Thoracic aorta (tissue), 2 donors: ENCODE measurements around the gene JADE3. TPM values are rescaled to one million over a fixed set of nuclear protein-coding genes. Genes with fewer than 3 reads are reported as not detected.

Experiments used
- ATAC-seq: fragments of 150-250 bp; one replicate; pipeline ENCODE4 v1.8.0; 2017; ENCODE audit warnings: low read depth; ENCODE audit not compliant: insufficient number of reproducible peaks, low FRiP score
- DNase-seq: peaks from one replicate; pipeline ENCODE4 v3.0.0-alpha.2; 2020; ENCODE audit warnings: low spot score
- H3K27ac ChIP-seq, 2 donors: fragments of 200-600 bp; sonication (generic); 1 replicate in 1 of 2; 2 replicates in 1 of 2; pipeline ENCODE4 v1.5.1; 2016; ENCODE audit warnings: mild to moderate bottlenecking in 2 of 2, moderate library complexity in 2 of 2
- H3K27me3 ChIP-seq: fragments of 200-600 bp; sonication (generic); replicated peaks from 2 replicates; pipeline ENCODE4 v1.6.0; 2016; ENCODE audit warnings: mild to moderate bottlenecking; ENCODE audit not compliant: insufficient read depth
- H3K36me3 ChIP-seq: fragments of 200-600 bp; sonication (generic); one replicate; pipeline ENCODE4 v1.5.1; 2016
- H3K4me1 ChIP-seq, 2 donors: fragments of 200-600 bp; sonication (generic); 1 replicate in 1 of 2; 2 replicates in 1 of 2; pipeline versions ENCODE4 v1.5.1 to v1.6.0; 2016; ENCODE audit warnings: low read depth in 2 of 2, mild to moderate bottlenecking in 1 of 2; ENCODE audit not compliant: control insufficient read depth in 1 of 2
- H3K4me3 ChIP-seq: fragments of 200-600 bp; sonication (generic); 2 replicates; pipeline ENCODE4 v1.5.1; 2016; ENCODE audit warnings: mild to moderate bottlenecking
- H3K9me3 ChIP-seq: fragments of 200-600 bp; sonication (generic); 2 replicates; pipeline ENCODE4 v1.5.1; 2016
- CTCF ChIP-seq: fragments of 200-600 bp; sonication (generic); IDR thresholded peaks from one replicate; pipeline ENCODE4 v1.5.1; 2019; ENCODE audit warnings: antibody characterized with exemption
- total RNA-seq, 2 donors: library from RNA; depleted of rRNA; stranded (reverse); fragments of >200 nt; gene quantifications; one replicate each; pipeline versions ENCODE4 v1.1.0 to v1.2.3, GENCODE V29; 2016

JADE3 gene
- total RNA-seq, 2 donors from 2014 or later = 3.7 to 5.2 TPM

DNA sequence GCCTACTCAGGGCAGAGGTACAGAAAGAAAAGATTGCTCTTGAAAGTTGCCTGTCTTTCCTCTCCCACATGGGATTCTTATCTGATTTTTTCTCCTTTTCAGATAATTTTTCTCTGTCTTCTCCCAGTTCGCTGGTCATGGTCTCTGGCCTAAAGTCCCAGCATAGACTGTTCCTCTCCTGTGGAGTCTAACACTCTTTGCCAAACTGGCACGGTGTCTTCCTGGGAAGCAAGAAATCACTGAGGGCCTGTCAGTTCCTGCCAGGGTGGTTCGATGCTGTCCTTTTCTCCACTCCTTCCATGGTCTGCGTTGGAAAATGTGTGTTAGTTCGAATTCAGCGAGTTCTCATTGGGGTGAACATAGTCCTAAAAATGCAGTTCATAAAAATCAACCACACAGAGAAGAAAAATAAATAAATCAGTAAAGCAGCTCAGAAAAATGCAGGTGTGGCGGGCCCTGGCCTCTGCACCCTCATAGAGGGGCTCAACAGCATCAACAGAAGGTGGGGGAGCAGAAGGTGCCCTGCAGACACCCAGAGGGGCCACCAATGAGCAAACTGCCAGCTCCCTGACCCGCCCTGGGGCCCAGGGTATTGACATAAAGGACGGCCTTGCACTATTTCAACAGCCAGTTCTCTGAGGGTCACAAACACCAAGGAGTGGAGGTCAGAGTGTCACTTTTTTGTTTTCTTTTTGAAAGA, 168.1 kb downstream of the JADE3 start:
- Histone ChIP-seq H3K4me1 (peaks cover 0 to 6% of the 10 kb centered on the region in 2 donors), H3K4me3 (peak overlapping the region; percentile 5), H3K9me3 (no peaks in the 10 kb centered on the region), H3K36me3 (no peaks in the 10 kb centered on the region), H3K27me3 (no peaks in the 10 kb centered on the region), H3K27ac (peak overlapping the region in 1 of 2 donors; percentile 44)
- ATAC-seq = no peak
- TF ChIP-seq CTCF = no peak
- DNase-seq = no peak

DNA sequence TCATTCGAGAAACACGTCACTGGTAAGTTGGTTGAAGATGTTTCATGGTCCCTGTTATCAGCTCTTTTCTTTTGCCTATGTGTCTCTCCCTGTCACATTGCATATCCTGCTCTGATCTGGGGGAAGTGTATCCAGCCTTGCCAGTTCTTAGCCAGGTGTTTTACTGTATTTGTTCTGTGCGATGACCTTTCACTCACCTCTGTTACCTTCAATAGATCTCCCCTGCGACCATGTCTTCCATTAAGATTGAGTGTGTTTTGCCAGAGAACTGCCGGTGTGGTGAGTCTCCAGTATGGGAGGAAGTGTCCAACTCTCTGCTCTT, 168.7 kb downstream of the JADE3 start:
- peaks cover 0 to 6% of the 10 kb centered on the region in 2 donors for H3K4me1 ChIP-seq
- ATAC-seq (no peak), DNase-seq (no peak)
- H3K27me3 ChIP-seq = no peaks in the 10 kb centered on the region
- H3K27ac ChIP-seq = no peak overlapping the region
- TF ChIP-seq CTCF = no peak
- no peaks in the 10 kb centered on the region for H3K9me3 ChIP-seq
- no peaks in the 10 kb centered on the region for H3K36me3 ChIP-seq
- no peak overlapping the region for H3K4me3 ChIP-seq

DNA sequence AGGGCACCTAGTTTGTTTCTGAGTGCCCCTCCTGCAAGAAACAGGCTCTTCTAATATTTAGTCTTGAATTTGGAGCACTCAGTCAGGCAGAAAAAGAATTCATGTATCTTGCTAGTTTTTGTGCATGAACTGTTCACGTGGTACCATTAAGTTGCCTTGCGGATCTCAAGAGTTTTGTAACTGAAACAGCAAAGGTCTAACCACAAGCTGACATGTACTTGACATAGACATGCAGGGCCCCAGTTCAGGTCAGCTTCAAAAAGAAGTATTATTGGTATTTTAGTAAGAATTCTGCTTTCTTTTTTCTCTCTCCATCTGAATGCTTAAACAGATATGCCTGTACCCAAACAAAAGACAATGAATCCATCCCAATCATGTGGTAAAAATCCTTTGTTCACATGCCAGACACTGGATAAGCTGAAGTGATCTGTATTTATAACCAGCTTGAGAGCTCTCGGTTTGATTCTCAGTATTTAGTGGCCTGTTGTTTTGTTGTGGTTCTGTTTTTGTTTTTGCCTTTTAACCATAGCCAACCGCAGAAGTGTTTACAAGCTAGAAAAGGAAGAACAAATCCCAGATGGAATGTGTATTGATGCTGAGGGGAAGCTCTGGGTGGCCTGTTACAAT, 179.0 kb downstream of the JADE3 start:
- no peak overlapping the region for H3K4me3 ChIP-seq
- H3K36me3 ChIP-seq = no peaks in the 10 kb centered on the region
- ATAC-seq (no peak), DNase-seq (no peak)
- H3K9me3 ChIP-seq = no peaks in the 10 kb centered on the region
- no peaks in the 10 kb centered on the region for H3K4me1 ChIP-seq
- no peaks in the 10 kb centered on the region for H3K27me3 ChIP-seq
- no peak overlapping the region for H3K27ac ChIP-seq
- no peak for TF ChIP-seq CTCF

GRCh38 chrX:47093248-47093647, 181.0 kb downstream of the JADE3 start:
- TF ChIP-seq CTCF = peak; percentile 13
- ATAC-seq = no peak

DNA sequence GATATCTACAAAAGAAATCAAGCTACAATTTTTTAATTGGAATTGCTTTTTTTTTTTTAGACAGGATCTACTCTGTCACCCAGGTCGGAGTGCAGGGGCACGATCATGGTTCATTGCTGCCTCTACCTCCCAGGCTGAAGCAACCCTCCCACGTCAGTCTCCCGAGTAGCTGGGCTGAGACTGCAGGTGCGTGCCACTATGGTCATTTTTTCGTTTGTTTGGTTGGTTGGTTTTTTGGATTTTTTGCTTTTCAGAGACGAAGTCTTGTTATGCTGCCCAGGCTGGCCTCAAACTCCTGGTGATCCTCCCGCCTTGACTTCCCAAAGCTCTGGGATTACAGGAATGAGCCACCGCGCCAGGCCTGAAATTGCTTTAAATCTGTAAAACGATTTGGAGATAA, 181.6 kb downstream of the JADE3 start:
- H3K4me3 ChIP-seq = no peak overlapping the region
- H3K27me3 ChIP-seq = no peaks in the 10 kb centered on the region

More at GRCh38 chrX:47093248-47093647, 181.0 kb downstream of the JADE3 start:
- Histone ChIP-seq H3K4me1 (no peaks in the 10 kb centered on the region), H3K27ac (no peak overlapping the region), H3K4me3 (no peak overlapping the region), H3K27me3 (no peaks in the 10 kb centered on the region), H3K36me3 (no peaks in the 10 kb centered on the region), H3K9me3 (no peaks in the 10 kb centered on the region)
- no peak for DNase-seq

More for the DNA sequence above, 181.6 kb downstream of the JADE3 start:
- no peak for DNase-seq
- no peak for ATAC-seq
- TF ChIP-seq CTCF = no peak
- H3K36me3 ChIP-seq = no peaks in the 10 kb centered on the region
- H3K4me1 ChIP-seq = no peaks in the 10 kb centered on the region
- H3K9me3 ChIP-seq = no peaks in the 10 kb centered on the region
- no peak overlapping the region for H3K27ac ChIP-seq
